ENCODE data around the gene OR2B2.

The OR2B2 gene

GRCh38 chr6:27870291-27870870 lies 41.8 kb downstream of the OR2B2 start:
- no peak overlapping the region for H3K27ac Mint-ChIP-seq (ENCODE audit: low read depth)
- H3K4me1 Mint-ChIP-seq: peaks cover 50% of the 10 kb centered on the region
- DNase-seq (ENCODE audit: low spot score in 2 of 2) (no peak), ATAC-seq (replicated peaks; ENCODE audit: extremely low read depth, poor library complexity, severe bottlenecking) (no peak)
- H3K4me3 Mint-ChIP-seq: no peak overlapping the region
- H3K27me3 Mint-ChIP-seq: no peaks in the 10 kb centered on the region
- peaks cover 43% of the 10 kb centered on the region for H3K36me3 Mint-ChIP-seq (ENCODE audit: insufficient read depth)
- no peaks in the 10 kb centered on the region for H3K9me3 Mint-ChIP-seq

- H3K4me3 Mint-ChIP-seq: no peak overlapping the region
Observed at GRCh38 chr6:27868311-27868710, 43.9 kb downstream of the OR2B2 start.

GRCh38 chr6:27867945-27868300 lies 44.3 kb downstream of the OR2B2 start:
- Mint-ChIP-seq H3K4me1 (peaks cover 57% of the 10 kb centered on the region), H3K9me3 (peaks cover 5% of the 10 kb centered on the region), H3K27ac (ENCODE audit: low read depth) (peak overlapping the region; percentile 98), H3K27me3 (no peaks in the 10 kb centered on the region), H3K4me3 (peak overlapping the region; percentile 90), H3K36me3 (ENCODE audit: insufficient read depth) (peaks cover 44% of the 10 kb centered on the region)
- DNase-seq (ENCODE audit: low spot score in 2 of 2) (no peak), ATAC-seq (replicated peaks; ENCODE audit: extremely low read depth, poor library complexity, severe bottlenecking) (no peak)

More at GRCh38 chr6:27868311-27868710, 43.9 kb downstream of the OR2B2 start:
- DNase-seq (ENCODE audit: low spot score in 2 of 2) (no peak), ATAC-seq (replicated peaks; ENCODE audit: extremely low read depth, poor library complexity, severe bottlenecking) (no peak)
- H3K4me1 Mint-ChIP-seq: peaks cover 60% of the 10 kb centered on the region
- no peaks in the 10 kb centered on the region for H3K27me3 Mint-ChIP-seq
- H3K27ac Mint-ChIP-seq (ENCODE audit: low read depth): no peak overlapping the region
- H3K36me3 Mint-ChIP-seq (ENCODE audit: insufficient read depth): peaks cover 48% of the 10 kb centered on the region
- H3K9me3 Mint-ChIP-seq: peaks cover 5% of the 10 kb centered on the region

- H3K9me3 Mint-ChIP-seq: peaks cover 5% of the 10 kb centered on the region
- peak overlapping the region; percentile 98 for H3K27ac Mint-ChIP-seq (ENCODE audit: low read depth)
- H3K27me3 Mint-ChIP-seq: no peaks in the 10 kb centered on the region
- H3K4me1 Mint-ChIP-seq: peaks cover 51% of the 10 kb centered on the region
- ATAC-seq (replicated peaks; ENCODE audit: extremely low read depth, poor library complexity, severe bottlenecking) (peak; percentile 26), DNase-seq (ENCODE audit: low spot score in 2 of 2) (peak; percentile 45 to 62)
- H3K36me3 Mint-ChIP-seq (ENCODE audit: insufficient read depth): peaks cover 38% of the 10 kb centered on the region
- peak overlapping the region; percentile 90 for H3K4me3 Mint-ChIP-seq
Observed at GRCh38 chr6:27867051-27867944, 44.9 kb downstream of the OR2B2 start.

GRCh38 chr6:27866357-27867050 lies 45.7 kb downstream of the OR2B2 start:
- H3K27ac Mint-ChIP-seq (ENCODE audit: low read depth): peak overlapping the region; percentile 98
- peak; percentile 31 for ATAC-seq (replicated peaks; ENCODE audit: extremely low read depth, poor library complexity, severe bottlenecking)
- H3K36me3 Mint-ChIP-seq (ENCODE audit: insufficient read depth): peaks cover 30% of the 10 kb centered on the region
- peak overlapping the region; percentile 90 for H3K4me3 Mint-ChIP-seq
- no peaks in the 10 kb centered on the region for H3K27me3 Mint-ChIP-seq
- peak; percentile 47 to 58 for DNase-seq (ENCODE audit: low spot score in 2 of 2)
- H3K4me1 Mint-ChIP-seq: peaks cover 43% of the 10 kb centered on the region
- H3K9me3 Mint-ChIP-seq: peaks cover 5% of the 10 kb centered on the region

- Mint-ChIP-seq H3K4me1 (peaks cover 38% of the 10 kb centered on the region), H3K4me3 (peak overlapping the region; percentile 90), H3K27ac (ENCODE audit: low read depth) (peak overlapping the region; percentile 98), H3K27me3 (no peaks in the 10 kb centered on the region), H3K9me3 (peaks cover 5% of the 10 kb centered on the region), H3K36me3 (ENCODE audit: insufficient read depth) (peaks cover 30% of the 10 kb centered on the region)
- DNase-seq (ENCODE audit: low spot score in 2 of 2) (peak in 1 of 2 donors; percentile 21), ATAC-seq (replicated peaks; ENCODE audit: extremely low read depth, poor library complexity, severe bottlenecking) (no peak)
Observed at GRCh38 chr6:27865850-27866356, 46.3 kb downstream of the OR2B2 start.

GRCh38 chr6:27864906-27865849 lies 47.0 kb downstream of the OR2B2 start:
- peaks cover 5% of the 10 kb centered on the region for H3K9me3 Mint-ChIP-seq
- H3K27ac Mint-ChIP-seq (ENCODE audit: low read depth): peak overlapping the region; percentile 98
- H3K27me3 Mint-ChIP-seq: no peaks in the 10 kb centered on the region
- DNase-seq (ENCODE audit: low spot score in 2 of 2): peak; percentile 49 to 80
- H3K4me3 Mint-ChIP-seq: peak overlapping the region; percentile 90
- peak; percentile 77 for ATAC-seq (replicated peaks; ENCODE audit: extremely low read depth, poor library complexity, severe bottlenecking)
- peaks cover 38% of the 10 kb centered on the region for H3K4me1 Mint-ChIP-seq
- peaks cover 30% of the 10 kb centered on the region for H3K36me3 Mint-ChIP-seq (ENCODE audit: insufficient read depth)

GRCh38 chr6:27863962-27864905 lies 48.0 kb downstream of the OR2B2 start:
- Mint-ChIP-seq H3K9me3 (peaks cover 5% of the 10 kb centered on the region), H3K36me3 (ENCODE audit: insufficient read depth) (peaks cover 30% of the 10 kb centered on the region), H3K27me3 (no peaks in the 10 kb centered on the region), H3K4me1 (peaks cover 38% of the 10 kb centered on the region), H3K4me3 (peak overlapping the region; percentile 90), H3K27ac (ENCODE audit: low read depth) (peak overlapping the region; percentile 98)
- no peak for DNase-seq (ENCODE audit: low spot score in 2 of 2)
- no peak for ATAC-seq (replicated peaks; ENCODE audit: extremely low read depth, poor library complexity, severe bottlenecking)

- ATAC-seq (replicated peaks; ENCODE audit: extremely low read depth, poor library complexity, severe bottlenecking) (no peak), DNase-seq (ENCODE audit: low spot score in 2 of 2) (no peak)
- Mint-ChIP-seq H3K4me1 (peaks cover 38% of the 10 kb centered on the region), H3K9me3 (peaks cover 5% of the 10 kb centered on the region), H3K27ac (ENCODE audit: low read depth) (no peak overlapping the region), H3K4me3 (no peak overlapping the region), H3K36me3 (ENCODE audit: insufficient read depth) (peaks cover 27% of the 10 kb centered on the region), H3K27me3 (no peaks in the 10 kb centered on the region)
Observed at GRCh38 chr6:27862396-27863066, 49.7 kb downstream of the OR2B2 start.

GRCh38 chr6:27861861-27862260 lies 50.3 kb downstream of the OR2B2 start:
- peaks cover 5% of the 10 kb centered on the region for H3K9me3 Mint-ChIP-seq
- ATAC-seq (replicated peaks; ENCODE audit: extremely low read depth, poor library complexity, severe bottlenecking): no peak
- no peak overlapping the region for H3K27ac Mint-ChIP-seq (ENCODE audit: low read depth)
- H3K4me1 Mint-ChIP-seq: peaks cover 31% of the 10 kb centered on the region
- no peaks in the 10 kb centered on the region for H3K27me3 Mint-ChIP-seq
- no peak overlapping the region for H3K4me3 Mint-ChIP-seq
- H3K36me3 Mint-ChIP-seq (ENCODE audit: insufficient read depth): peaks cover 23% of the 10 kb centered on the region
- no peak for DNase-seq (ENCODE audit: low spot score in 2 of 2)

All from central memory CD8-positive, alpha-beta T cell (primary cell).